HG02588 (cell line): ENCODE data around the gene TACC2.
"Not testable (repeated sequence)": the region's sequence is repeated elsewhere in the genome, so short reads cannot be mapped to it uniquely, and the experiment has no call there.

ENCODE experiments used
- ATAC-seq: cut with Tn5 transposase; IDR thresholded peaks from one replicate; pipeline ENCODE4 v1.9.1; 2021; ENCODE audit warnings: mild to moderate bottlenecking, moderate library complexity; ENCODE audit not compliant: unreplicated experiment

TACC2 gene

GRCh38 chr10:122089311-122090017, 100.5 kb downstream of the TACC2 start:
- ATAC-seq, result no peak

GRCh38 chr10:122091722-122092121, 102.8 kb downstream of the TACC2 start:
- no peak for ATAC-seq

- ATAC-seq, result no peak
These were observed 104.1 kb downstream of the TACC2 start for GRCh38 chr10:122093076-122093475.

- not testable (repeated sequence) for ATAC-seq
These were observed 107.2 kb downstream of the TACC2 start for GRCh38 chr10:122096181-122096580.

- ATAC-seq, result no peak
These were observed 107.7 kb downstream of the TACC2 start for GRCh38 chr10:122096705-122097104.

GRCh38 chr10:122097935-122098334, 109.0 kb downstream of the TACC2 start:
- no peak for ATAC-seq

- ATAC-seq, result no peak
These were observed 110.0 kb downstream of the TACC2 start for GRCh38 chr10:122098924-122099323.

GRCh38 chr10:122099562-122099961, 110.6 kb downstream of the TACC2 start:
- ATAC-seq, result no peak

- ATAC-seq, result no peak
These were observed 113.3 kb downstream of the TACC2 start for GRCh38 chr10:122102146-122102868.

- no peak for ATAC-seq
These were observed 114.0 kb downstream of the TACC2 start for GRCh38 chr10:122102869-122103525.

GRCh38 chr10:122103592-122103991, 114.6 kb downstream of the TACC2 start:
- no peak for ATAC-seq

- not testable (repeated sequence) for ATAC-seq
These were observed 119.8 kb downstream of the TACC2 start for GRCh38 chr10:122108786-122109185.

GRCh38 chr10:122112021-122112616, 123.2 kb downstream of the TACC2 start:
- no peak for ATAC-seq

GRCh38 chr10:122112625-122113160, 123.7 kb downstream of the TACC2 start:
- ATAC-seq, result no peak

GRCh38 chr10:122113161-122113944, 124.4 kb downstream of the TACC2 start:
- ATAC-seq, result no peak

GRCh38 chr10:122113945-122114747, 125.2 kb downstream of the TACC2 start:
- no peak for ATAC-seq

GRCh38 chr10:122115874-122116273, 126.9 kb downstream of the TACC2 start:
- ATAC-seq, result no peak

- ATAC-seq, result no peak
These were observed 127.4 kb downstream of the TACC2 start for GRCh38 chr10:122116331-122116730.

- no peak for ATAC-seq
These were observed 128.5 kb downstream of the TACC2 start for GRCh38 chr10:122117475-122117874.
